GM08714 (cell line): ENCODE results near the gene UBE2K.
"Not testable (repeated sequence)": the region's sequence is repeated elsewhere in the genome, so short reads cannot be mapped to it uniquely, and the experiment has no call there.

Experiments used
- H3K4me3 ChIP-seq: fragments of 200-500 bp; sonication (Bioruptor generic); 2 replicates; pipeline ENCODE4 v1.5.1; 2014; ENCODE audit warnings: mild to moderate bottlenecking, low read length, inconsistent platforms
- ZNF274 ChIP-seq: IDR thresholded peaks from 2 replicates; pipeline ENCODE4 v1.6.1; 2012; ENCODE audit warnings: mild to moderate bottlenecking, low read depth, low read length

UBE2K gene

GRCh38 chr4:39697740-39698423, at the start of gene UBE2K:
Gene UBE2K (plus strand): TSS chr4:39698136. CDS start chr4:39698328, 192 bp downstream.
- TF ChIP-seq ZNF274: no peak
- H3K4me3 ChIP-seq: peak within 1 kb of the TSS; percentile 95

- no peak overlapping the region for H3K4me3 ChIP-seq
- TF ChIP-seq ZNF274: no peak
These were observed 49.7 kb upstream of the UBE2K start for GRCh38 chr4:39648213-39648612.

- no peak for TF ChIP-seq ZNF274
- H3K4me3 ChIP-seq: no peak overlapping the region
These were observed 48.9 kb upstream of the UBE2K start for GRCh38 chr4:39648827-39649558.

- no peak overlapping the region for H3K4me3 ChIP-seq
- no peak for TF ChIP-seq ZNF274
These were observed 48.2 kb upstream of the UBE2K start for GRCh38 chr4:39649639-39650265.

GRCh38 chr4:39651586-39651985, 46.4 kb upstream of the UBE2K start:
- not testable (repeated sequence) for H3K4me3 ChIP-seq

GRCh38 chr4:39655211-39655610, 42.7 kb upstream of the UBE2K start:
- H3K4me3 ChIP-seq: no peak overlapping the region
- no peak for TF ChIP-seq ZNF274

GRCh38 chr4:39655876-39656275, 42.1 kb upstream of the UBE2K start:
- no peak for TF ChIP-seq ZNF274
- no peak overlapping the region for H3K4me3 ChIP-seq

- not testable (repeated sequence) for H3K4me3 ChIP-seq
These were observed 41.3 kb upstream of the UBE2K start for GRCh38 chr4:39656638-39657037.

- peak overlapping the region; percentile 3; the same call in 1 of the 2 replicates for H3K4me3 ChIP-seq
- no peak for TF ChIP-seq ZNF274
These were observed 40.5 kb upstream of the UBE2K start for GRCh38 chr4:39657465-39657864.

GRCh38 chr4:39658756-39659155, 39.2 kb upstream of the UBE2K start:
- no peak overlapping the region for H3K4me3 ChIP-seq
- TF ChIP-seq ZNF274: no peak

GRCh38 chr4:39660045-39660444, 37.9 kb upstream of the UBE2K start:
- TF ChIP-seq ZNF274: no peak
- H3K4me3 ChIP-seq: no peak overlapping the region

GRCh38 chr4:39660757-39661156, 37.2 kb upstream of the UBE2K start:
- TF ChIP-seq ZNF274: no peak
- no peak overlapping the region for H3K4me3 ChIP-seq

GRCh38 chr4:39662683-39663082, 35.3 kb upstream of the UBE2K start:
- TF ChIP-seq ZNF274: no peak
- no peak overlapping the region for H3K4me3 ChIP-seq

GRCh38 chr4:39664828-39665731, 32.9 kb upstream of the UBE2K start:
- no peak for TF ChIP-seq ZNF274

More at GRCh38 chr4:39664828-39665731, 32.9 kb upstream of the UBE2K start:
- no peak overlapping the region for H3K4me3 ChIP-seq
